Mesenchymal stem cell (in vitro differentiated cells and primary cell): Measurements from ENCODE around the gene ZSWIM3.

ENCODE experiments used
- DNase-seq: peaks from one replicate; pipeline ENCODE4 v3.0.0-alpha.2; 2013
- H2AFZ ChIP-seq: one replicate; pipeline ENCODE4 v1.6.1; 2013; ENCODE audit warnings: low read depth, mild to moderate bottlenecking, control low read depth, inconsistent platforms, low read length, moderate library complexity
- H2AK5ac ChIP-seq: 2 replicates; pipeline ENCODE4 v1.6.1; 2013; ENCODE audit warnings: low read length, moderate library complexity, mild to moderate bottlenecking, inconsistent platforms; ENCODE audit not compliant: severe bottlenecking
- H2BK120ac ChIP-seq: one replicate; pipeline ENCODE4 v1.6.1; 2013; ENCODE audit warnings: low read depth, mild to moderate bottlenecking, inconsistent platforms, low read length, moderate library complexity
- H2BK12ac ChIP-seq, 2 experiments: one replicate each; pipeline ENCODE4 v1.6.1; 2013; ENCODE audit warnings: inconsistent platforms in 2 of 2, low read length in 2 of 2, mild to moderate bottlenecking in 2 of 2, moderate library complexity in 2 of 2, control low read depth in 1 of 2
- H2BK15ac ChIP-seq: one replicate; pipeline ENCODE4 v1.6.1; 2013; ENCODE audit warnings: mild to moderate bottlenecking, low read depth, inconsistent platforms; ENCODE audit not compliant: poor library complexity, severe bottlenecking
- H2BK5ac ChIP-seq: 2 replicates; pipeline ENCODE4 v1.6.1; 2013; ENCODE audit warnings: low read depth, mild to moderate bottlenecking, low read length, control low read depth, inconsistent platforms; ENCODE audit not compliant: poor library complexity, severe bottlenecking
- H3K14ac ChIP-seq, 2 experiments: one replicate each; pipeline ENCODE4 v1.6.1; 2013; ENCODE audit warnings: inconsistent platforms in 2 of 2, low read length in 2 of 2, control low read depth in 1 of 2, mild to moderate bottlenecking in 1 of 2, moderate library complexity in 1 of 2
- H3K18ac ChIP-seq, 2 experiments: one replicate each; pipeline ENCODE4 v1.6.1; 2013; ENCODE audit warnings: inconsistent platforms in 2 of 2, low read length in 2 of 2, control low read depth in 1 of 2, low read depth in 1 of 2, mild to moderate bottlenecking in 1 of 2
- H3K23ac ChIP-seq, 2 experiments: one replicate each; pipeline ENCODE4 v1.6.1; 2013; ENCODE audit warnings: inconsistent platforms in 2 of 2, low read length in 2 of 2, mild to moderate bottlenecking in 2 of 2, moderate library complexity in 2 of 2, control low read depth in 1 of 2
- H3K27ac ChIP-seq: 2 replicates; pipeline ENCODE4 v1.5.1; 2013; ENCODE audit warnings: mild to moderate bottlenecking, moderate library complexity, low read length, control low read depth, inconsistent platforms; ENCODE audit not compliant: poor library complexity, severe bottlenecking
- H3K27me3 ChIP-seq, 2 experiments: 2 replicates each; pipeline versions ENCODE4 v1.6.1 to v1.7.0; 2013; ENCODE audit warnings: low read length in 2 of 2, mild to moderate bottlenecking in 2 of 2, moderate library complexity in 2 of 2, control low read depth in 1 of 2, inconsistent platforms in 1 of 2; ENCODE audit not compliant: control insufficient read depth in 1 of 2, insufficient read depth in 1 of 2
- H3K36me3 ChIP-seq, 2 experiments: 2 replicates each; pipeline versions ENCODE4 v1.6.1 to v1.7.0; 2013; ENCODE audit warnings: low read length in 2 of 2, control low read depth in 1 of 2, inconsistent platforms in 1 of 2, low read depth in 1 of 2, mild to moderate bottlenecking in 1 of 2; ENCODE audit not compliant: insufficient read depth in 2 of 2, control insufficient read depth in 1 of 2
- H3K4ac ChIP-seq, 2 experiments: one replicate each; pipeline ENCODE4 v1.6.1; 2013; ENCODE audit warnings: inconsistent platforms in 2 of 2, low read length in 2 of 2, mild to moderate bottlenecking in 2 of 2, moderate library complexity in 2 of 2, control low read depth in 1 of 2, low read depth in 1 of 2
- H3K4me1 ChIP-seq: 2 replicates; pipeline ENCODE4 v1.6.1; 2013; ENCODE audit warnings: low read depth, low read length, control low read depth; ENCODE audit not compliant: control insufficient read depth, insufficient read depth
- H3K4me2 ChIP-seq: 2 replicates; pipeline ENCODE4 v1.6.1; 2013; ENCODE audit warnings: low read length, mild to moderate bottlenecking, inconsistent platforms; ENCODE audit not compliant: poor library complexity, severe bottlenecking
- H3K4me3 ChIP-seq, 2 experiments: 2 replicates each; pipeline versions ENCODE4 v1.5.1 to v1.7.0; 2013; ENCODE audit warnings: low read length in 2 of 2, mild to moderate bottlenecking in 2 of 2, control low read depth in 1 of 2, low read depth in 1 of 2; ENCODE audit not compliant: insufficient read depth in 1 of 2
- H3K79me1 ChIP-seq: replicated peaks from 2 replicates; pipeline ENCODE4 v1.6.1; 2013; ENCODE audit warnings: mild to moderate bottlenecking, control low read depth, low read length, inconsistent platforms; ENCODE audit not compliant: poor library complexity, severe bottlenecking
- H3K9ac ChIP-seq: 2 replicates; pipeline ENCODE4 v1.7.0; 2013; ENCODE audit warnings: mild to moderate bottlenecking, low read length, moderate library complexity
- H3K9me3 ChIP-seq: 2 replicates; pipeline ENCODE4 v1.7.0; 2013; ENCODE audit warnings: mild to moderate bottlenecking, low read length; ENCODE audit not compliant: control insufficient read depth
- H4K8ac ChIP-seq: one replicate; pipeline ENCODE4 v1.6.1; 2013; ENCODE audit warnings: inconsistent platforms, mild to moderate bottlenecking, low read length, moderate library complexity
- H4K91ac ChIP-seq: one replicate; pipeline ENCODE4 v1.6.1; 2013; ENCODE audit warnings: mild to moderate bottlenecking, low read length, inconsistent platforms
- WGBS: methylation state at CpG from one replicate; pipeline ENCODE4 v1.1.7; 2013; ENCODE audit warnings: mixed read lengths; 5-methylcytosine and 5-hydroxymethylcytosine counted together

Gene ZSWIM3

GRCh38 chr20:45845452-45845851, 12.0 kb upstream of the ZSWIM3 start:
- Histone ChIP-seq H3K36me3 (peaks cover 55 to 84% of the 10 kb centered on the region in 2 experiments), H3K27ac (no peak overlapping the region), H3K9ac (no peak overlapping the region), H3K4me2 (no peak overlapping the region), H3K79me1 (peaks cover 16% of the 10 kb centered on the region), H2AFZ (no peak overlapping the region), H3K27me3 (no peaks in the 10 kb centered on the region), H2BK15ac (no peak overlapping the region), H2BK120ac (no peak overlapping the region), H3K4me3 (no peak overlapping the region), H2BK12ac (no peak overlapping the region), H3K4ac (no peak overlapping the region), H3K9me3 (no peaks in the 10 kb centered on the region), H3K14ac (no peak overlapping the region), H4K8ac (no peak overlapping the region), H4K91ac (no peak overlapping the region), H3K4me1 (peaks cover 10% of the 10 kb centered on the region), H3K23ac (no peak overlapping the region), H2AK5ac (no peak overlapping the region), H3K18ac (no peak overlapping the region), H2BK5ac (no peak overlapping the region)
- no peak for DNase-seq

GRCh38 chr20:45848421-45848820, 9.0 kb upstream of the ZSWIM3 start:
- Histone ChIP-seq H2BK12ac (no peak overlapping the region), H2AK5ac (no peak overlapping the region), H3K4me1 (peaks cover 2% of the 10 kb centered on the region), H3K36me3 (peaks cover 38 to 72% of the 10 kb centered on the region in 2 experiments), H2BK120ac (no peak overlapping the region), H3K4ac (no peak overlapping the region), H4K8ac (no peak overlapping the region), H3K23ac (peak overlapping the region in 1 of 2 experiments; percentile 48), H3K4me2 (no peak overlapping the region), H3K27me3 (no peaks in the 10 kb centered on the region), H3K9ac (no peak overlapping the region), H4K91ac (peak overlapping the region; percentile 7), H3K27ac (no peak overlapping the region), H3K79me1 (peaks cover 25% of the 10 kb centered on the region), H2BK15ac (no peak overlapping the region), H3K9me3 (no peaks in the 10 kb centered on the region), H3K14ac (no peak overlapping the region), H2BK5ac (no peak overlapping the region), H2AFZ (no peak overlapping the region), H3K18ac (no peak overlapping the region), H3K4me3 (no peak overlapping the region)
- WGBS = 96% methylated on average over 8 of the region's 8 CpGs
- DNase-seq = no peak

DNA sequence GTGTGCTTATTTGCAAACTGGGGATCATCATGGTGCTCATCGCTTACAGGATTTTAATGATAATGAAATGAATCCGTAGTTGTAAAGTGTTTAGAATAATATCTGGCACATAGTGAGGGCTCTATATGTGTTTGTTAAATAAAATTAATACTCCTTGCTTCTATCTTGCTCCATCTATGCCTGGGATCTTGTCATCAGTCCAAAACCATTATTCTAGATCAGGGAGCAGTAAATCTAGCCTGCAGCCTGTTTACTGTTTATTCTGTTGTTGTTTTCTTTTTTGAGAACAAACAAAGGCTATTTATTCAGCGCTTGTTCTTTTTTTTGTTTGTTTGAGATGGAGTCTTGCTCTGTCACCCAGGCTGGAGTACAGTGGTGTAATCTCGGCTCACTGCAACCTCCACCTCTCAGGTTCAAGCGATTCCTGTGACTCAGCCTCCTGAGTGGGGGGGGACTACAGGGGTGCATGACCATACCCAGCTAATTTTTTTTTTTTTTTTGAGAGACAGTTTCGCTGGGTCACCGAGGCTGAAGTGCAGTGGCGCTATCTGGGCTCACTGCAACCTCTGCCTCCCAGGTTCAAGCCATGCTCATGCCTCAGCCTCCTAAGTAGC, 8.3 kb upstream of the ZSWIM3 start:
- WGBS = 98% methylated on average over 7 of the region's 8 CpGs

DNA sequence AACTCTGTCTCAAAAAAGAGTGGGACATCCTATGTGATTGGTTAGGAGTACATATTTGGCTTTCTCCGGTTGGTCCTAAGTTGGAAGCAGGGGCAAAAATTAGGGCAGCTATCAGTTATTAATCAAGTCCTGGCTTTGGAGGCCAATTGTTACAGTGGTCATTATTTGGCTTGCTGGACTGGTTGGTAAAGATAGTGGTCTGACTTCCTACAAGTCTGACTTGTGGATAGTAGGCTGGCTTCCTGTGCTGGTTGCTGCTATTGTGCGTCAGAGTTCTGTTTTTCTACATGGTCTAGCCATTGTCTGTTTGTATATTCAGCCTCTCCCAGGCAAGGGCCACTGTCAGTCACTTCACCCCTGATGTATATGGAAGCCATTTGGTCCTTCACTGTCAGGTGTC, 7.2 kb upstream of the ZSWIM3 start:
- no peak overlapping the region for H3K4me2 ChIP-seq
- H3K9me3 ChIP-seq = no peaks in the 10 kb centered on the region
- peaks cover 35% of the 10 kb centered on the region for H3K79me1 ChIP-seq
- no peak overlapping the region for H3K23ac ChIP-seq
- H2BK12ac ChIP-seq = no peak overlapping the region
- H3K27me3 ChIP-seq = no peaks in the 10 kb centered on the region
- no peak overlapping the region for H4K8ac ChIP-seq
- H3K14ac ChIP-seq = no peak overlapping the region
- no peak overlapping the region for H2BK15ac ChIP-seq
- no peak overlapping the region for H2AFZ ChIP-seq
- no peak overlapping the region for H3K4ac ChIP-seq
- H3K4me1 ChIP-seq = peaks cover 6% of the 10 kb centered on the region
- H2BK120ac ChIP-seq = no peak overlapping the region
- H2AK5ac ChIP-seq = no peak overlapping the region
- H3K27ac ChIP-seq = no peak overlapping the region
- no peak for DNase-seq
- no peak overlapping the region for H3K4me3 ChIP-seq
- H2BK5ac ChIP-seq = no peak overlapping the region
- H3K9ac ChIP-seq = no peak overlapping the region
- peaks cover 28 to 69% of the 10 kb centered on the region in 2 experiments for H3K36me3 ChIP-seq
- no peak overlapping the region for H3K18ac ChIP-seq
- H4K91ac ChIP-seq = no peak overlapping the region
- 97% methylated on average over 2 of the region's 2 CpGs for WGBS

More for the DNA sequence above, 8.3 kb upstream of the ZSWIM3 start:
- H3K4me3 ChIP-seq = no peak overlapping the region
- H3K18ac ChIP-seq = no peak overlapping the region
- no peak overlapping the region for H3K27ac ChIP-seq
- H3K79me1 ChIP-seq = peaks cover 27% of the 10 kb centered on the region
- H3K4me2 ChIP-seq = no peak overlapping the region
- no peak for DNase-seq
- H3K9me3 ChIP-seq = no peaks in the 10 kb centered on the region
- no peak overlapping the region for H2BK5ac ChIP-seq
- no peak overlapping the region for H3K4ac ChIP-seq
- H2BK15ac ChIP-seq = no peak overlapping the region
- no peak overlapping the region for H2AK5ac ChIP-seq
- H3K23ac ChIP-seq = no peak overlapping the region
- no peak overlapping the region for H2AFZ ChIP-seq
- peaks cover 32 to 72% of the 10 kb centered on the region in 2 experiments for H3K36me3 ChIP-seq
- H4K8ac ChIP-seq = no peak overlapping the region
- H2BK120ac ChIP-seq = no peak overlapping the region
- H3K9ac ChIP-seq = no peak overlapping the region
- H4K91ac ChIP-seq = no peak overlapping the region
- no peaks in the 10 kb centered on the region for H3K27me3 ChIP-seq
- no peak overlapping the region for H2BK12ac ChIP-seq
- H3K4me1 ChIP-seq = peaks cover 2% of the 10 kb centered on the region
- H3K14ac ChIP-seq = no peak overlapping the region
